ENCODE measurements around the gene RAB40B. TPM values are rescaled to one million over a fixed set of nuclear protein-coding genes. Genes with fewer than 3 reads are reported as not detected.

Gene RAB40B
- total and polyA plus RNA-seq, 2 of the 13 experiments (the other 11 are each of a cell fraction or from before 2014, with no cell fraction given) = 6.2 to 6.5 TPM

GRCh38 chr17:82740906-82741759 is 42.6 kb upstream of the RAB40B start (continued):
- no peak for TF ChIP-seq AKNA (CRISPR knock-in tag; IDR thresholded peaks at IDR 0.05; ENCODE audit: borderline replicate concordance)
- peak; percentile 49; the same call in 1 of the 2 replicates for TF ChIP-seq FOXJ3 (CRISPR knock-in tag; IDR thresholded peaks at IDR 0.05; ENCODE audit: borderline replicate concordance)
- peak; percentile 92 for TF ChIP-seq NCOA2 (CRISPR knock-in tag; IDR thresholded peaks at IDR 0.05)
- TF ChIP-seq ZNF574 (CRISPR knock-in tag; IDR thresholded peaks at IDR 0.05) = peak; percentile 86
- 0 out of 2 replicates have a peak, but pooled peaks have one; percentile 42 for TF ChIP-seq ZNF276 (CRISPR knock-in tag; IDR thresholded peaks at IDR 0.05; ENCODE audit: low read depth)
- TF ChIP-seq KDM5A (IDR thresholded peaks at IDR 0.05; ENCODE audit: borderline replicate concordance, low read length) = no peak
- TF ChIP-seq KDM1A (CRISPR knock-in tag; IDR thresholded peaks at IDR 0.05) = peak; percentile 95
- peak; percentile 98; the same call in 1 of the 2 replicates for TF ChIP-seq MIER3 (CRISPR knock-in tag; IDR thresholded peaks at IDR 0.05; ENCODE audit: borderline replicate concordance)
- peak; percentile 97 for TF ChIP-seq MTF1 (CRISPR knock-in tag; IDR thresholded peaks at IDR 0.05)
- TF ChIP-seq ATF2 (CRISPR knock-in tag; IDR thresholded peaks at IDR 0.05) = peak; percentile 94
- TF ChIP-seq ZNF614 (CRISPR knock-in tag; IDR thresholded peaks at IDR 0.05; ENCODE audit: borderline replicate concordance) = peak; percentile 98
- TF ChIP-seq JUN (CRISPR knock-in tag; IDR thresholded peaks at IDR 0.05) = 0 out of 2 replicates have a peak, but pooled peaks have one; percentile 25
- 0 out of 2 replicates have a peak, but pooled peaks have one; percentile 3 for TF ChIP-seq TOPORS (CRISPR knock-in tag; IDR thresholded peaks at IDR 0.05)
- peak; percentile 68 for TF ChIP-seq FOXP4 (CRISPR knock-in tag; IDR thresholded peaks at IDR 0.05)
